NB4 (cell line): ENCODE results near the gene NDUFB10.
A peak's percentile ranks its signal among the peaks of the same experiment; 100 is the strongest.

Source experiments
- CTCF ChIP-seq: IDR thresholded peaks from one replicate; pipeline ENCODE4 v1.5.1; 2012; ENCODE audit warnings: low read depth, low read length
- MAX ChIP-seq: IDR thresholded peaks from 2 replicates; pipeline ENCODE4 v1.6.1; 2011; ENCODE audit warnings: low read depth, low read length
- MYC ChIP-seq: IDR thresholded peaks from 2 replicates; pipeline ENCODE4 v1.6.1; 2011; ENCODE audit warnings: low read depth, low read length
- POLR2A ChIP-seq: IDR thresholded peaks from 2 replicates; pipeline ENCODE4 v1.6.1; 2011; ENCODE audit warnings: mild to moderate bottlenecking; ENCODE audit not compliant: insufficient read length; ENCODE audit errors: extremely low read depth

- TF ChIP-seq MYC, result no peak
- TF ChIP-seq CTCF, result peak; percentile 8
- TF ChIP-seq POLR2A, result no peak
- no peak for TF ChIP-seq MAX
Measured at GRCh38 chr16:1923299-1924034, 35.9 kb upstream of the NDUFB10 start.
